K562 (cell line): ENCODE results near the gene CIB2. TPM values are rescaled to one million over a fixed set of nuclear protein-coding genes. Genes with fewer than 3 reads are reported as not detected.

Source experiments
- ATAC-seq: fragments of 200-7000 bp; cut with Tn5 transposase; 3 replicates; pipeline ENCODE4 v1.9.1; 2020; ENCODE audit warnings: moderate library complexity
- BruUV-seq: library from RNA; stranded (reverse); fragments of 400-500 nt; replicated peaks from 2 replicates; lab custom pipeline; 2021; lab: Mats Ljungman, UMichigan
- CTCF ChIA-PET: fragments of 300-600 bp; formaldehyde crosslinking; extraction: SDS; loops from one replicate; lab custom pipeline; 2021; ENCODE audit warnings: low intra/inter-chr PET ratio; lab: Yijun Ruan, JAX
- POLR2A ChIA-PET: fragments of 300-600, 350-650 bp; sonication (Branson Sonifier 250); formaldehyde crosslinking; extraction: SDS; loops from one replicate; lab custom pipeline; 2021; ENCODE audit warnings: antibody characterized with exemption, inconsistent platforms; lab: Yijun Ruan, JAX
- DNase-seq, 4 experiments: peaks; one replicate each; pipeline versions ENCODE4 v3.0.0 to v3.0.0-alpha.2; 2011 to 2018; ENCODE audit warnings: low spot score in 3 of 4, mixed read lengths in 3 of 4; ENCODE audit errors: extremely low read depth in 1 of 4
- FAIRE-seq: peaks from 2 replicates; lab custom pipeline; 2011; peaks lifted over from hg19 to GRCh38; lab: Jason Lieb, UNC
- H2AFZ ChIP-seq: 2 replicates; pipeline ENCODE4 v1.6.0; 2011; ENCODE audit warnings: low read depth, low read length, control low read depth, inconsistent platforms
- H3K27ac ChIP-seq: fragments of 200-600 bp; 3 replicates; pipeline ENCODE4 v1.8.0; 2011; ENCODE audit warnings: low read depth, mild to moderate bottlenecking, control low read depth, inconsistent platforms, low read length, moderate library complexity, mixed read lengths; ENCODE audit errors: extremely low read depth
- H3K27me3 ChIP-seq, 2 experiments: fragments of 300-600 bp in 1 of 2; 2 replicates in 1 of 2; 3 replicates in 1 of 2; pipeline versions ENCODE4 v1.6.0 to v1.8.0; 2011; ENCODE audit warnings: inconsistent platforms in 2 of 2, low read length in 2 of 2, mild to moderate bottlenecking in 1 of 2, mixed read lengths in 1 of 2, moderate library complexity in 1 of 2; ENCODE audit not compliant: control insufficient read depth in 2 of 2, insufficient read depth in 2 of 2
- H3K36me3 ChIP-seq: fragments of 300-600 bp; 3 replicates; pipeline ENCODE4 v1.8.0; 2011; ENCODE audit warnings: mild to moderate bottlenecking, low read length, inconsistent platforms; ENCODE audit not compliant: control insufficient read depth, insufficient read depth
- H3K4me1 ChIP-seq, 2 experiments: fragments of 200-600 bp in 1 of 2; replicated peaks in 1 of 2; 2 replicates in 1 of 2; 3 replicates in 1 of 2; pipeline versions ENCODE4 v1.5.1 to v1.8.0; 2011; ENCODE audit warnings: inconsistent platforms in 2 of 2, low read length in 2 of 2, mild to moderate bottlenecking in 1 of 2, mixed read lengths in 1 of 2, moderate library complexity in 1 of 2; ENCODE audit not compliant: control insufficient read depth in 2 of 2, insufficient read depth in 2 of 2
- H3K4me2 ChIP-seq: 2 replicates; pipeline ENCODE4 v1.6.1; 2011; ENCODE audit warnings: low read length, control low read depth, inconsistent platforms, mixed read lengths; ENCODE audit not compliant: insufficient read depth
- H3K4me3 ChIP-seq: fragments of 200-600 bp; sonication (generic), shearing (Covaris generic); 2 replicates; pipeline ENCODE4 v1.5.1; 2016; ENCODE audit warnings: control low read depth, inconsistent platforms
- H3K79me2 ChIP-seq: fragments of 200-600 bp; 3 replicates; pipeline ENCODE4 v1.8.0; 2011; ENCODE audit warnings: low read length, inconsistent platforms; ENCODE audit not compliant: control insufficient read depth, insufficient read depth
- H3K9ac ChIP-seq, 2 experiments: 2 replicates each; pipeline versions ENCODE4 v1.6.0 to v1.6.1; 2011; ENCODE audit warnings: low read depth in 2 of 2, low read length in 2 of 2, control low read depth in 1 of 2, inconsistent platforms in 1 of 2, mild to moderate bottlenecking in 1 of 2, mixed read lengths in 1 of 2; ENCODE audit not compliant: insufficient read depth in 1 of 2
- H3K9me1 ChIP-seq: one replicate; pipeline ENCODE4 v1.6.0; 2011; ENCODE audit warnings: inconsistent platforms, mild to moderate bottlenecking, low read length, moderate library complexity; ENCODE audit not compliant: control insufficient read depth, insufficient read depth
- H3K9me3 ChIP-seq: replicated peaks from 2 replicates; pipeline ENCODE4 v1.5.1; 2011; ENCODE audit warnings: low read depth, low read length, inconsistent platforms; ENCODE audit not compliant: control insufficient read depth, insufficient read depth
- H4K20me1 ChIP-seq: replicated peaks from 2 replicates; pipeline ENCODE4 v1.6.1; 2011; ENCODE audit warnings: low read length, inconsistent platforms, mixed read lengths; ENCODE audit not compliant: control insufficient read depth, insufficient read depth
- COPS2 ChIP-seq: fragments of 450-650 bp; conservative IDR thresholded peaks from 2 replicates; pipeline ENCODE4 v1.6.1; 2016; ENCODE audit warnings: mild to moderate bottlenecking, moderate library complexity
- CREB1 ChIP-seq, 2 experiments: sonication (generic) in 1 of 2; formaldehyde crosslinking in 1 of 2; IDR thresholded peaks; 2 replicates each; pipeline versions ENCODE4 v1.6.1 to v1.8.0; 2012 to 2022; ENCODE audit warnings: inconsistent platforms in 1 of 2, mild to moderate bottlenecking in 1 of 2, missing genetic modification reagents in 1 of 2, moderate library complexity in 1 of 2
- DLX4 ChIP-seq: fragments of 250-450 bp; sonication (Bioruptor Pico); IDR thresholded peaks from 2 replicates; pipeline ENCODE4 v1.6.1; 2021; ENCODE audit warnings: mild to moderate bottlenecking
- HINFP ChIP-seq: fragments of 450-650 bp; conservative IDR thresholded peaks from 2 replicates; pipeline ENCODE4 v1.6.1; 2016; ENCODE audit warnings: missing genetic modification characterization, low read depth, mild to moderate bottlenecking, control low read depth, missing compliant biosample characterization
- HLTF ChIP-seq: fragments of 450-650 bp; IDR thresholded peaks from 2 replicates; pipeline ENCODE4 v1.6.1; 2016
- HNRNPH1 ChIP-seq: fragments of 200-400 bp; formaldehyde crosslinking; optimal IDR thresholded peaks from 2 replicates; pipeline ENCODE3; 2017; ENCODE audit warnings: low read depth, mild to moderate bottlenecking, low read length, moderate library complexity
- HOMEZ ChIP-seq: fragments of 250-450 bp; sonication (Bioruptor Pico); IDR thresholded peaks from 2 replicates; pipeline ENCODE4 v1.4.0; 2020; ENCODE audit warnings: mild to moderate bottlenecking, moderate library complexity
- KAT8 ChIP-seq: fragments of 450-650 bp; IDR thresholded peaks from 2 replicates; pipeline ENCODE4 v1.6.1; 2016; ENCODE audit warnings: low read depth, mild to moderate bottlenecking
- MCM2 ChIP-seq: fragments of 450-650 bp; IDR thresholded peaks from 2 replicates; pipeline ENCODE4 v1.6.1; 2017; ENCODE audit warnings: low read depth, mild to moderate bottlenecking
- NR3C1 ChIP-seq: sonication (generic); formaldehyde crosslinking; IDR thresholded peaks from 2 replicates; pipeline ENCODE4 v1.8.1; 2022; ENCODE audit warnings: missing genetic modification reagents
- THAP7 ChIP-seq: fragments of 250-450 bp; sonication (Bioruptor Pico); IDR thresholded peaks from 2 replicates; pipeline ENCODE4 v1.5.0; 2021
- ZNF239 ChIP-seq: fragments of 250-450 bp; sonication (Bioruptor Pico); IDR thresholded peaks from 2 replicates; pipeline ENCODE4 v1.4.0; 2020; ENCODE audit warnings: mild to moderate bottlenecking
- WGBS: fragments of 100-300 bp; shearing (Covaris generic); methylation state at CpG from one replicate; pipeline ENCODE4 v1.1.6; 2016; ENCODE audit warnings: low coverage, mixed read lengths; ENCODE audit not compliant: insufficient coverage; ENCODE audit errors: missing lambda C conversion rate; 5-methylcytosine and 5-hydroxymethylcytosine counted together
- in situ Hi-C: fragments of 300-500 bp; cut with MboI; formaldehyde crosslinking; loops from 4 replicates; pipeline ENCODE4 v1.15.0; 2018; ENCODE audit warnings: inconsistent platforms, mixed read lengths
- intact Hi-C: fragments of 100-400 bp; cut with micrococcal nuclease; formaldehyde crosslinking; loops from 2 replicates; pipeline ENCODE4 v1.14.2; 2022
- polyA plus RNA-seq, 8 experiments: library from polyadenylated mRNA; depleted of rRNA in 4 of 8; stranded (reverse) in 5 of 8; unstranded in 3 of 8; fragments of >200 nt; fragmentation: Nextera tagmentation in 2 of 8; fragmentation: Illumina TruSeq in 1 of 8; extraction: Ambion mirVana in 2 of 8; extraction: Trizol in 1 of 8; gene quantifications; 2 replicates each; pipeline versions ENCODE4 v1.2.1 to v1.2.3, GENCODE V29; 2011 to 2014; ENCODE audit warnings: inconsistent platforms in 1 of 8, missing spikeins in 1 of 8
- total RNA-seq, 7 experiments: library from RNA; depleted of rRNA in 6 of 7; stranded (reverse); fragments of >200 nt in 6 of 7; fragmentation: Illumina TruSeq in 2 of 7; extraction: Trizol in 2 of 7; gene quantifications; 2 replicates each; pipeline versions ENCODE4 v1.2.1 to v1.2.3, GENCODE V29; 2011 to 2021; ENCODE audit warnings: low replicate concordance in 1 of 7

The CIB2 gene
- total and polyA plus RNA-seq, 9 of the 15 experiments (the other 6 are each of a cell fraction or from before 2014, with no cell fraction given): 1.5 to 37.4 (median 19.4) TPM

- no peak overlapping the region for H3K4me3 ChIP-seq
- H3K4me1 ChIP-seq: peaks cover 3% of the 10 kb centered on the region in 2 experiments; a peak in 3 of 5 replicates
- H4K20me1 ChIP-seq: peaks cover 5% of the 10 kb centered on the region; the same call in 1 of the 2 replicates
- H3K9me1 ChIP-seq: no peaks in the 10 kb centered on the region
- ChIA-PET CTCF (no interaction called here), POLR2A (interaction anchor here (0.7 to 1.3 kb wide), 2 partner anchors 15 to 52 kb away, joined by 3 to 5 read pairs; no protein-coding TSS in a partner anchor)
- no peak overlapping the region for H3K9ac ChIP-seq
- H3K36me3 ChIP-seq: peaks cover 9% of the 10 kb centered on the region; the same call in 2 of the 3 replicates
- in situ Hi-C loops: no loop called here
- no peaks in the 10 kb centered on the region for H3K9me3 ChIP-seq
- H3K27me3 ChIP-seq: no peaks in the 10 kb centered on the region
- no peaks in the 10 kb centered on the region for H3K79me2 ChIP-seq
- WGBS: 27% methylated on average over 1 of the region's 2 CpGs
- FAIRE-seq (no peak), DNase-seq (no peak), ATAC-seq (no peak)
- BruUV-seq: no TSS peak
- TF ChIP-seq THAP7 (CRISPR knock-in tag): no peak
- TF ChIP-seq HOMEZ (CRISPR knock-in tag): no peak
- no peak for TF ChIP-seq KAT8
- TF ChIP-seq MCM2: no peak
- TF ChIP-seq COPS2: no peak
- no peak for TF ChIP-seq ZNF239 (CRISPR knock-in tag)
- no peak for TF ChIP-seq NR3C1 (CRISPR knock-in tag)
- no peak for TF ChIP-seq HLTF
- no peak for TF ChIP-seq DLX4 (CRISPR knock-in tag)
- no peak for TF ChIP-seq CREB1 (IDR thresholded peaks at IDR 0.05)
- no peak for TF ChIP-seq CREB1 (CRISPR knock-in tag; IDR thresholded peaks at IDR 0.05)
- TF ChIP-seq HINFP: no peak
- TF ChIP-seq HNRNPH1: no peak
- no peak overlapping the region for H3K27ac ChIP-seq
- intact Hi-C loops: no loop called here
- H2AFZ ChIP-seq: no peak overlapping the region
- no peak overlapping the region for H3K4me2 ChIP-seq
These were observed 74.5 kb downstream of the CIB2 start for GRCh38 chr15:78056714-78057269.
